Esophagus (tissue), 2 donors: ENCODE measurements around the gene UBR3. TPM values are rescaled to one million over a fixed set of nuclear protein-coding genes. Genes with fewer than 3 reads are reported as not detected.
"Not testable (repeated sequence)": the region's sequence is repeated elsewhere in the genome, so short reads cannot be mapped to it uniquely, and the experiment has no call there.

ENCODE experiments used
- H3K27ac ChIP-seq, 2 donors: one replicate each; pipeline ENCODE4 v1.5.1; 2013; ENCODE audit warnings: low read depth in 2 of 2, mild to moderate bottlenecking in 2 of 2, inconsistent platforms in 1 of 2, low read length in 1 of 2, moderate library complexity in 1 of 2
- H3K27me3 ChIP-seq, 2 donors: one replicate each; pipeline ENCODE4 v1.6.1; 2013; ENCODE audit warnings: low read length in 2 of 2, control low read depth in 1 of 2, mild to moderate bottlenecking in 1 of 2; ENCODE audit not compliant: insufficient read depth in 2 of 2, control insufficient read depth in 1 of 2
- H3K36me3 ChIP-seq, 2 donors: one replicate each; pipeline ENCODE4 v1.6.1; 2013; ENCODE audit warnings: low read length in 1 of 2; ENCODE audit not compliant: control insufficient read depth in 2 of 2, insufficient read depth in 2 of 2
- H3K4me1 ChIP-seq, 2 donors: one replicate each; pipeline ENCODE4 v1.6.1; 2013; ENCODE audit warnings: low read length in 1 of 2; ENCODE audit not compliant: control insufficient read depth in 2 of 2, insufficient read depth in 2 of 2
- H3K4me3 ChIP-seq, 2 donors: one replicate each; pipeline ENCODE4 v1.5.1; 2013; ENCODE audit warnings: low read length in 2 of 2, mild to moderate bottlenecking in 2 of 2, low read depth in 1 of 2, moderate library complexity in 1 of 2
- H3K9me3 ChIP-seq, 2 donors: one replicate each; pipeline ENCODE4 v1.6.1; 2013; ENCODE audit warnings: mild to moderate bottlenecking in 2 of 2, low read depth in 1 of 2, low read length in 1 of 2, moderate library complexity in 1 of 2; ENCODE audit not compliant: control insufficient read depth in 2 of 2, insufficient read depth in 1 of 2
- WGBS, 2 donors: extraction: QIAGEN DNeasy Blood & Tissue Kit; methylation state at CpG; one replicate each; pipeline ENCODE4 v1.1.7; 2013; 5-methylcytosine and 5-hydroxymethylcytosine counted together
- polyA plus RNA-seq, 2 donors: library from polyadenylated mRNA; stranded (reverse); fragments of 200-250 nt; gene quantifications; one replicate each; pipeline ENCODE4 v1.2.3, GENCODE V29; 2013
- donor health status: healthy with polysubstance abuse.
- donor health status: Bipolar disorder and iron deficiency.

UBR3 gene
- polyA plus RNA-seq, 2 donors: 9.8 TPM

DNA sequence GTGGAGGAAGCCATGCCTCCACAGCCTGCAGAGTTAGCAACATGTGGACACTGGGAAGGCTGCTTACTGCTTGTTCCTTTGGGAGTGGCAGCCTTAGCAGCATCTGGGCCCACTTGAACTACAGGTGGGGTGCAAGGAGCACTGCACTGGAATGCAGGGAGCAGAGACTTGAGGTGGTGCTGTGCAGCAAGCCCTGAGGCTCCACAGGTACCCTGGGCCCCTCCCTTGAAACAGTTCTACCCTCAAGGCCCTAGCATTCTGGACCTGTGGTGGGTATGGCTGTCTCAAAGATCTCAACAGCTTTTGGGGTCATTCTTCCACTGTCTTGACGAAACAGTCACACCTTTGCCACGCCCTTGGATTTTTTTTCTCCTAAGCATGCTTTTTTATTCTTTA lies 13.5 kb downstream of the UBR3 start:
- Histone ChIP-seq H3K4me1 (peaks cover 5 to 6% of the 10 kb centered on the region in 2 donors), H3K27ac (no peak overlapping the region), H3K27me3 (no peaks in the 10 kb centered on the region), H3K9me3 (no peaks in the 10 kb centered on the region), H3K4me3 (no peak overlapping the region), H3K36me3 (no peaks in the 10 kb centered on the region)
- WGBS, 2 donors: 83 to 91% methylated on average over 2 of the region's 2 CpGs

DNA sequence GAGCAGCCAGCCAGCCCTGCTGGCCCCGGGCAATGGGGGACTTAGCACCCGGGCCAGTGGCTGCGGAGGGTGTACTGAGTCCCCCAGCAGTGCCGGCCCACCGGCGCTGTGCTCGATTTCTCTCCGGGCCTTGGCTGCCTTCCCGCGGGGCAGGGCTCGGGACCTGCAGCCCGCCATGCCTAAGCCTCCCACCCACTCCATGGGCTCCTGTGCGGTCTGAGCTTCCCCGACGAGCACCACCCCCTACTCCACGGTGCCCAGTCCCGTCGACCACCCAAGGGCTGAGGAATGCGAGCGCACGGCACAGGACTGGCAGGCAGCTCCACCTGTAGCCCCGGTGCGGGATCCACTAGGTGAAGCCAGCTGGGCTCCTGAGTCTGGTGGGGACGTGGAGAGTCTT lies 14.4 kb downstream of the UBR3 start:
- not testable (repeated sequence) for H3K27me3 ChIP-seq, H3K4me3 ChIP-seq, H3K36me3 ChIP-seq, H3K9me3 ChIP-seq, H3K27ac ChIP-seq, H3K4me1 ChIP-seq
- 96 to 99% methylated on average over 12 to 21 of the region's 24 CpGs for WGBS, 2 donors

DNA sequence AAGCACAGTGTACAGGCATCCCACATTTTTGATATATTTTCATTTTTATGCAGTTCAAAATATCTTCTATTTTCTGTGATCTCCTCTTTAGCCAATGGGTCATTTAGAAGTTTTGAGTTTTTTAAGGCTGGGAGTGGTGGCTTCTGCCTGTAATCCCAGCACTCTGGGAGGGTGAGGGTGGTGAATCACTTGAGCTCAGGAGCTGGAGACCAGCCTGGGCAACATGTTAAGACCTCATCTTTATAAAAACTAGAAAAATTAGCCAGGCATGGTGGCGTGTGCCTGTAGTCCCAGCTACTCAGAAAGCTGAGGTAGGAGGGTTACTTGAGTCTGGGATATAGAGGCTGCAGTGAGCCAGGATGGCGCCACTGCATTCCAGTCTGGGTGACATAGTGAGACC lies 17.8 kb downstream of the UBR3 start:
- Histone ChIP-seq H3K27ac (no peak overlapping the region), H3K4me1 (peaks cover 5 to 6% of the 10 kb centered on the region in 2 donors), H3K9me3 (no peaks in the 10 kb centered on the region), H3K4me3 (no peak overlapping the region), H3K36me3 (no peaks in the 10 kb centered on the region), H3K27me3 (no peaks in the 10 kb centered on the region)
- 90 to 92% methylated on average over 2 of the region's 2 CpGs for WGBS, 2 donors

DNA sequence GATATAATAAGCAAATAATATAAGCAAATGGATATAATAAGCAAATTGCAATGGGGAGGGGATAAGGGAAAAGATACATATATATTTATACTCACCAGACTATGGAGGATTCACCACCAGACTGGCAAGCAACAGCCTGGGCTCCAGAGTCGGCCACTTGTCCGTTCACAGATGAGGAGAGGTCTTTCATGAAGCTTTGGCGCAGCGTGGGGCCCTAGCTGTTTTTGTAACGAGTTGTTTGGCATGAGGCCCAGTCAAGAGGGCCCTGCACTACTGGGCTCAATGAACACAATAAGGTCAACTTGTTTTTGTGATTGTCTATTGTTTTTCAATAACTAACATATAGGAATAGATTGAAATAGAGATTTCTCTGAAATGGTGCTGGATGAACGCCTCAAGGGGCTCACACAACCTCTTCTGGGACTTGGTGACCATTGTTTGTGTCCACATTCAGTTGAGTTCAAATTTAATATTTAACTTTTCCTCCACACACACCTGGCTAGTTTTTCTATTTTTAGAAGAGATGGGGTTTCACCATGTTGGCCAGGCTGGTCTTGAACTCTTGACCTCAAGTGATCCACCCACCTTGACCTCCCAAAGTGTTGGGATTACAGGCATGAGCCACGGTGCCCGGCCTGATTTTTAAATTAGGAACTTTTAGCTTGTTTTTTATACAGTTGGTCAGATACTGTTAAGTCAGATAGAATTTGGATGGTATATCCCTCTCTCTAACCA lies 21.9 kb downstream of the UBR3 start:
- H3K9me3 ChIP-seq, H3K36me3 ChIP-seq, H3K4me3 ChIP-seq, H3K4me1 ChIP-seq, H3K27ac ChIP-seq, H3K27me3 ChIP-seq: not testable (repeated sequence)
- WGBS, 2 donors: 79 to 88% methylated on average over 8 of the region's 8 CpGs

DNA sequence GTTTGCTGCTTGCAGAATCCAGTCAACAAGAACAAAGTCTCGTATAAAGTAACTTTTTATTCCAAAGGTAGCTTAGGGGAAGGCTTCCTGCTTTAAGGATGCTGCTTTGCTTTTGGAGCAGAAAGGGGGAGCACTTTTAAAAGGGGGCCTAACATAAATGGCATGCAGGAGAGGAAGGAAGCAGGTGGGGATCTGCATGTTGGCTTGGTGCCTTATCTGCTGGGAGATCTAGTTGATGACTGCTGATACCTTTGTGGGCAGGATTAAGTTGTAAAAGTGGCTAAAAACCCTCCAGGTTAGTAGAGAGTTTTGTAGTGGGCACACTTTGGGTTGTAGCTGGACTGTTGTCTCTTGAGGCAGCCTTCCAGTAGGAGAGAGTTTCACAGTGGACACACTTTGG lies 22.5 kb downstream of the UBR3 start:
- Histone ChIP-seq H3K36me3 (no peaks in the 10 kb centered on the region), H3K9me3 (no peaks in the 10 kb centered on the region), H3K27ac (no peak overlapping the region), H3K4me3 (no peak overlapping the region), H3K4me1 (no peaks in the 10 kb centered on the region), H3K27me3 (no peaks in the 10 kb centered on the region)
- 93 to 100% methylated on average over 1 of the region's 1 CpG for WGBS, 2 donors

DNA sequence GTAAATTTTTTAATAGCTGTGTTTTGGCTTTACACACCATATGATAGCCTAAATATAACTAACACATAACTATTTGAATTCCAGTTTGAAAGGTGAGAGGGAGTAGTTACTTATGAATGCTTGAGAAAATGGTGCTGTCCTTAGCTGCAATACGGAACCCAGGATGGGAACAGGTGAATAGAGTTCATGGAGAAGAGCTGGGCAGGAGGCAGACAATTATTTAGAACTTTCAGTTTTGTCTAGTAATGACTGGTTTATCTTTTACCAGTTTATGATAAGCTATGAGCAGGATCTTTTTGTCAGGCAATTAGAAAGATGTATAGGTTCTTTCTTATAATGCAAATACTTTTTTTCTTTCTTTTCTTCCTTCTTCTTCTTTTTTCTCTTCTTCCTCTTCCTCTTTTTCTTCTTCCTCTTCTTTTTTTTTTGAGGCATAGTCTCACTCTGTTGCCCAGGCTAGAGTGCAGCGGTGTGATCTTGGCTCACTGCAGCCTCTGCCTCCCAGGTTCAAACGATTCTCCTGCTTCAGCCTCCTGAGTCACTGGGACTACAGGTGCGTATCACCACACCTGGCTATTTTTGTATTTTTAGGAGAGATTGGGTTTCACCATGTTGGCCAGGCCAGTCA lies 25.9 kb downstream of the UBR3 start:
- no peaks in the 10 kb centered on the region for H3K4me1 ChIP-seq
- H3K27ac ChIP-seq: no peak overlapping the region
- no peak overlapping the region for H3K4me3 ChIP-seq
- H3K36me3 ChIP-seq: no peaks in the 10 kb centered on the region
- H3K27me3 ChIP-seq: no peaks in the 10 kb centered on the region
- no peaks in the 10 kb centered on the region for H3K9me3 ChIP-seq
- 87 to 89% methylated on average over 4 of the region's 4 CpGs for WGBS, 2 donors

DNA sequence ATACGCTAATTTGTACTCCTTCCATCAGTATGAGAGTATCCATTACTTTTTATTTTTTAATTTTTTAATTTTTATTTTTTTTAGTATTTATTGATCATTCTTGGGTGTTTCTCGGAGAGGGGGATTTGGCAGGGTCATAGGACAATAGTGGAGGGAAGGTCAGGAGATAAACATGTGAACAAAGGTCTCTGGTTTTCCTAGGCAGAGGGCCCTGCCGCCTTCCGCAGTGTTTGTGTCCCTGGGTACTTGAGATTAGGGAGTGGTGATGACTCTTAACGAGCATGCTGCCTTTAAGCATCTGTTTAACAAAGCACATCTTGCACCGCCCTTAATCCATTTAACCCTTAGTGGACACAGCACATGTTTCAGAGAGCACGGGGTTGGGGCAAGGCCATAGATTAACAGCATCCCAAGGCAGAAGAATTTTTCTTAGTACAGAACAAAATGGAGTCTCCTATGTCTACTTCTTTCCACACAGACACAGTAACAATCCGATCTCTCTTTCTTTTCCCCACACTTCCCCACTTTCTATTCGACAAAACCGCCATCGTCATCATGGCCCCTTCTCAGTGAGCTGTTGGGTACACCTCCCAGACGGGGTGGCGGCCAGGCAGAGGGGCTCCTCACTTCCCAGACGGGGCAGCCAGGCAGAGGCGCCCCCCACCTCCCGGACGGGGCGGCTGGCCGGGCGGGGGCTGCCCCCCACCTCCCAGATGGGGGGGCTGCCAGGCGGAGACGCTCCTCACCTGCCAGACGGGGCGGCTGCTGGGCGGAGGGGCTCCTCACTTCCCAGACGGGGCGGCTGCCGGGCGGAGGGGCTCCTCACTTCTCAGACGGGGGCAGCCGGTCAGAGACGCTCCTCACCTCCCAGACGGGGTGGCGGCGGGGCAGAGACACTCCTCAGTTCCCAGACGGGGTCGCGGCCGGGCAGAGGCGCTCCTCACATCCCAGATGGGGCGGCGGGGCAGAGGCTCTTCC lies 28.3 kb downstream of the UBR3 start:
- H3K27ac ChIP-seq, H3K4me3 ChIP-seq, H3K4me1 ChIP-seq, H3K27me3 ChIP-seq, H3K36me3 ChIP-seq, H3K9me3 ChIP-seq: not testable (repeated sequence)
- WGBS, 2 donors: 96% methylated on average over 37 to 40 of the region's 42 CpGs

DNA sequence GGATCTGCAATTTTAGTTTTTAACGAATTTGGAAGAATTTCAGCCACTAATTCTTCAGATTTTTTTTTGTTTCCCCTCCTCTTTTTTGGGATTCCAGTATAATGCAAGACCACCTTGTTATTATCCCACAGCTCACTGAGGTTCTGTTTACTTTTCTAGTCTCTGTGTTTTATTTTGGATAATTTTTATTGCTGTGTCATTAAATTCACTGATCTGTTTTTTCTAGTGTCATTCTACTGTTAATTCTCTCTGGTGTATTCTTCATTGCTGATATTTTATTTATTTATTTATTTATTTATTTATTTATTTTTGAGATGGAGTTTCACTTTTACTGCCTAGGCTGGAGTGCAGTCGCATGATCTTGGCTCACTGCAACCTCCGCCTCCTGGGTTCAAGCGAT lies 32.2 kb downstream of the UBR3 start:
- no peaks in the 10 kb centered on the region for H3K36me3 ChIP-seq
- no peaks in the 10 kb centered on the region for H3K4me1 ChIP-seq
- no peaks in the 10 kb centered on the region for H3K27me3 ChIP-seq
- H3K27ac ChIP-seq: no peak overlapping the region
- no peaks in the 10 kb centered on the region for H3K9me3 ChIP-seq
- 96 to 99% methylated on average over 4 of the region's 4 CpGs for WGBS, 2 donors
- H3K4me3 ChIP-seq: no peak overlapping the region

DNA sequence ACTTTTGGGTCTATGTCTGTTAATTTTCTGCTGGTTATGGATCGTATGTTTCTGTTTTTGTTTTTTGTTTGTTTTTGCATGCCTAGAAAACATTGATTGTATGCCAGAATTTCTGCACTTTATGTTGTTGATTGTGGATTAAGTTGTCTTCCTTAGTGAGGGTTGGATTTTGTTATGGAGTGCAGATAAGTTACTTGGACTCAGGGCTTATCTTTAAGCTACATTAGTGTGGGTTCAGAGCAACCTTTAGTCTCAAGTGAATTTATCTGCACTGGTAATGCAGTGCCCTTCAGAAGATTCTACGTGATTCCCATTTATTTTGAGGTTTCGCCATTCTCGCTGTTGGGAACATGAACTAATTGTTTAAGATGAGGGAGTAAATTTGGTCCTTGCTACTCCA lies 32.9 kb downstream of the UBR3 start:
- no peaks in the 10 kb centered on the region for H3K36me3 ChIP-seq
- no peaks in the 10 kb centered on the region for H3K4me1 ChIP-seq
- H3K27me3 ChIP-seq: no peaks in the 10 kb centered on the region
- WGBS, 2 donors: 93 to 98% methylated on average over 4 of the region's 4 CpGs
- H3K27ac ChIP-seq: no peak overlapping the region
- no peak overlapping the region for H3K4me3 ChIP-seq
- no peaks in the 10 kb centered on the region for H3K9me3 ChIP-seq
